Astrocyte (in vitro differentiated cells and primary cell): Measurements from ENCODE around the gene THOP1.

Experiments
- CTCF ChIP-seq: IDR thresholded peaks from 2 replicates; pipeline ENCODE4 v1.5.1; 2011; ENCODE audit warnings: low read depth, mild to moderate bottlenecking, inconsistent platforms, low read length, moderate library complexity; ENCODE audit not compliant: insufficient read depth
- EZH2 ChIP-seq: IDR thresholded peaks from 2 replicates; pipeline ENCODE4 v1.6.1; 2012; ENCODE audit warnings: mild to moderate bottlenecking, low read length, inconsistent platforms; ENCODE audit not compliant: insufficient read depth

GRCh38 chr19:2766594-2767372, 18.5 kb upstream of the THOP1 start:
- TF ChIP-seq CTCF, result no peak
- TF ChIP-seq EZH2, result no peak
